GM19239 (cell line): Measurements from ENCODE around the gene GPC6.

Experiments used
- DNase-seq: peaks from one replicate; pipeline ENCODE4 v3.0.0; 2011; ENCODE audit warnings: low spot score; ENCODE audit not compliant: insufficient read length
- FAIRE-seq: peaks from 2 replicates; lab custom pipeline; 2011; peaks lifted over from hg19 to GRCh38; lab: Jason Lieb, UNC

GPC6 gene

DNA sequence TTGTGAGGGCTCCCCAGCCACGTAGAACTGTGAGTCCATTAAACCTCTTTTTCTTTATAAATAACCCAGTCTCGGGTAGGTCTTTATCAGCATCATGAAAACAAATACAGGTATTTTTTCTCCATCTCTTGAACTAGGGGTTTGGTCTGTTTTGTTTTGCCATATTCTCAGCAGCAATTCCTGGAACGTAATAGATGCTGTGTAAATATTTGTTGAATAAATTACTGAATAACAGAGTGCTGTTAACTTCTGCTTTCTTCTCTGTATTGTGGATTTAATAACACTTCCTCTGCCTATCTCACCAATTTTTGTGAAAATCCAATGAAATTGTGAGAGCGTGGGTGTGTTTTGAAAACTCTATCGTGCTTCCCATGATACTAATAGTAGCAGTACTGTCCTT lies 823.4 kb downstream of the GPC6 start:
- FAIRE-seq (no peak), DNase-seq (no peak)

DNA sequence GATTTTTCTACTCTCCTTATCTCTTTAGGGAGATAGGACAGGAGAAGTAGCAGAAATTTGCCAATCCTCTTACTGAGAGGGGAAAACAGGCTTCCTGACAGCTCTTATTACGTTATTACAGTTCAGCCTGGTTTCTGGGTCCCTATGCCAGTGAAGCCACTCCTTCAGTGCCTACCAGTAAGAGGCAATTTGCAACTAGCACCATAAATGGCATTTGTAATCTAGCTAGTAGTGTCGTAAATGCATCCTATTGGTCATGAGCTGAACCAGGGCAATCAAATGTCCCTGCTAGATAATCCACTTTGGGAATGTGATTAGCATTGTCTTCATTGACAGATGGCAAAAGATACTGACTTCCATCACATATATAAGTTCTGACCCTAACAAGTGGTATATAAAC lies 824.1 kb downstream of the GPC6 start:
- no peak for DNase-seq
- FAIRE-seq, result no peak

DNA sequence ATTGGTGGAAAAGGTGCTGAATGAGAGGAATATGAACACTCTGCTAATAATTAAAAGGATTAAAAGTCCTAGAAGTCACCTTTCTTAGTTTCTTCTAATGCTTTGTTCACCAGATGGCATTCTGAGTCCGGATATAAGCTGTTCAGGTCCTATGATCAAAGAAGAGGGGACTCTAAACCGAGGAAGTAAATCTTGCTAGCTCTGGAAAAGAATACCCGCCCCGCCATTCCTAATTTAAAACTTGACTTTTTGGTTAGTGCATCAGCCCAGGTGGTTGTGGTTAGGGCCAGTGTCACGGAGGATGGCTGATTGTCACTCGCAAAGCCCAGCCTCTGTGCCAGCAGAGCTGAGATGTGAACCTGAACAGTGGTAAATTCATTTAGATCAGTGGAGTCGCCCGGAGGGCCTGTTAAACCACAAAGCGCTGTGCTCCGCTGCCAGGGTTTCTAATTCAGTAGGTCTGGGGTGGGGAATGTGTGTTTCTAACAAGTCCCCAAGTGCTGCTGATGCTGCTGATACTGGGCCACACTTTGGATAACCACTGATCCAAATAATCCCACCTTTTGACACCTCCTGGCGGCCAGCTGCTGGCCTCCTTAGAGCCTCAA lies 827.5 kb downstream of the GPC6 start:
- DNase-seq (no peak), FAIRE-seq (no peak)

DNA sequence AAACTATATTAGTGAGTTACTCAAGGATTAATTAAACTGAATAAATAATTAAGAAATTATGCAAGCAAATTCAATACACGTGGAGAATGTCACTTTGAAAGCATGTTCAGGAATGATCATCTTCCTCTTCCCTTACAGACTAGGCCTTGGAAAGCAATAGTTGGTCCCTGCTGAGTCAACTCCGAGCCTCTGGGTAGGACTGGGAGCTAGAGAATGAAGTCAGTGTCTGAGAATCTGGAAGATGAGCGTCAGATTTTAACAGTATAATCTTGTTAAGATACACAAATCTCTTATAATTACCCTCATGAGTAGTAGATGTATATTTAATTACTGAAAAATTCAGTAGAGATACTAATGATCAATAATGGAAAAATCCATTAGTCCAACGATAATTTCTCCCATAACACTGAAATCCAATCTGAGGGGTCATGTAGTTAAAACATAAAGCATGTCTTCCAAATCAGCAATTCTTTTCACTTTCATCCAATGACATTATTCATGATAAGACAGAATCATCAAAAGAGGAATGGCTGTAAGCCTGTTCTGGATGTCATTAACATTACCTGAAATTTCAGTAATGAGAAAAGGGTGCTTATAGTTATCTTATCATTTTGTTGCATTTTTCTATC lies 829.9 kb downstream of the GPC6 start:
- FAIRE-seq (no peak), DNase-seq (no peak)

DNA sequence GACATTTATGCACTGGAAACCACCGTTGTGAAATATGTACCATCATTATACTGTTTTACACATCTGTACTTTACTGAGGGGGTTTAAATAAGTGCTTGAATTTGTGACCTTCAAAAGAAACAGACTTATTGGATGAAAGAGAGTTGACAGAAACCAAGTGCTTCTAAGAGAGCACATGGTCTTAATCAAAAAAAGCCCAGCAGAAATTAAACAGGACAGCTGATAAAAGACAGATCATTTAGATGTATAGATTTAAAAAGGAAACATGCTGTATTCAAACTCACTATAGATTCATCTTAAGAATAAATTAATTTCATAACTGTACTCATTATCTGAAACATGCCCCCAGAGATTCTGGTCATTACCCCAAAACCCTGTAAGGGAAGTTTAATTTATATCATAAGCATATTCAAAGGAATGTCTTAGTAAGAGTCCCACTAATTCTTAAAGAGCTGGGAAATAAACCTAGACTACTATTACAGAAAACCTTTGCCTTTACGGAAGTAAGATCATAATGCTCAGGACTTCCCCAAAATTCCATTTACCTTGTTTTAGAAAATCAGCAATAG lies 831.1 kb downstream of the GPC6 start:
- no peak for FAIRE-seq

DNA sequence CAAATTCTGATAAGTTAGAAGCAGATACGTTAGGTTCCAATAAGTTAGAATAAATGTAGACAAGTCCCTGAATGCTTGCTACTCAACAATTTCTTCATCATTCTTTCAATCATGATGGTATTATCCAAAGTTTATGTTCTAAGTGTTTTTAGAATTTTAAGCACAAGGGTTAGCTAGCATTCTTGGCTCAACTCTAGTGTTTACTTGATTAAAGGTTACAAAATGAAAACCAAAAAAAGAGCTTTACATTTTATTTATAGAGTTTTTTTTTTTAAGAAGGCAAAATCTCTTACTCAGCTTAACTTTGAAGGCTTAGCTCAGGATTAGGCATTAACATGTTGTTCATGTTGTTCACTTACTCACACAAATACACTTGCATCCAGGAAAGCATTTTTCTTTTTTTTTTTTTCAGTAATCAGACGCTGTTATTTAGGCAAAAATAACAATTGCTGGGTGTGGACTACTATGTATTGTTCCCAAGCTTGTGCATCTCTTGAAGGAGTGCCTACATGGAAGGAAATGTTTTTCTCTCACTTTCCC lies 832.3 kb downstream of the GPC6 start:
- FAIRE-seq (no peak), DNase-seq (no peak)

More for the DNA sequence above, 831.1 kb downstream of the GPC6 start:
- DNase-seq, result no peak

DNA sequence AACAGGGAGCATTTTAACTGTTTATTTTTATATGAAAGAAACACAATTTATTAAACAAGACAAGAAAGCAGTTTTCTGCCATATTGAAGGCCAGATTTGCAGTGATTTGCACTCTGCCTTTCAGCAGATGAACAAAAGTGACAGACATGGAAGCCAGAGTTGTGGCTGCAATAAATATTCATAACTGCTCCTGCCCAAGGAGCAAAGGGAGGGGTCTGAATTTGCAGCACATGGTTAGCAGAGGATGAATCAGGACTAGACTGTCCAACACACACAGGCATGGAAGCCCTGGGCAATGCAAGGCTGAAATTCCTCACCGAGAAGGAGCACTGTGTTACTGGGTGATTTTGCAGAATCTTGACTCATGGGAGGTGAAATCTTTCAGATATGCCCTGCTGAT lies 834.7 kb downstream of the GPC6 start:
- no peak for FAIRE-seq
- no peak for DNase-seq

DNA sequence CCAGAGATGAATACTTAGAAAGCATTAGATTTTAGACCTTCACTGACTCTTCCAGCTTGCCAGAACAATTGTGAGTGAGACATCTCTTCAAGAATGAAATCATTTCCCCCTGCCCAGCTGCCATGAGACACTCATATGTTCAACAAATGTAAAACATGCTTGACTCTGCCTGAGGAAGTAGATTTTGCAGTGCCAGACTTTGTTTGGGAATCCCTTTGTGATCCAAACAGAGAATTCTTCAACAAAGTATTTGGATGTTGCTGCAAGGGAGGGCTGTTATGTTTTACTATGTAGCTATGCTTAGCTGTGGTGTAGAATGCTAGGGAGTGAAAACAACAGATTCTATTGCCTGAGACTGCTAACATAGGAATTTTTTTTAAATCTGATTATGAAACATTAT lies 836.5 kb downstream of the GPC6 start:
- DNase-seq (no peak), FAIRE-seq (no peak)

DNA sequence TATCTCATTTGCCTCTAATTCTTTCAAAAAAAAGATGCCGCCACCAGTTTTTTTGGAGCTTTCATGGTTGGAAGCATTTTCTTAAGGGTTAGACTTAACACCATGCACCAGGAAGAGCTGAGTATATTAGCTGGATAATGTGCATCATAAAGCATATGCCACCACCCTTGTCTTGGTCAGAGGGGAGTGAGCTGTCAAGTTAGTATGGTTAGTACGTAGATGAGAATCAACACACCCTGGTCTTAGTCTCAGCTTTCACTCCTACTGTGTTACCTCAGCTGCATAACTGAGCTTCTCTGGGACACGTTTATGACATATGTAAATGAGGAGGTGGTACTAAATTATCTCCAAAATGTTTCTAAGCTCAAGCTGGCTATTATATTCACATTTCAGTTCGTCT lies 837.2 kb downstream of the GPC6 start:
- DNase-seq, result no peak
- FAIRE-seq, result no peak

DNA sequence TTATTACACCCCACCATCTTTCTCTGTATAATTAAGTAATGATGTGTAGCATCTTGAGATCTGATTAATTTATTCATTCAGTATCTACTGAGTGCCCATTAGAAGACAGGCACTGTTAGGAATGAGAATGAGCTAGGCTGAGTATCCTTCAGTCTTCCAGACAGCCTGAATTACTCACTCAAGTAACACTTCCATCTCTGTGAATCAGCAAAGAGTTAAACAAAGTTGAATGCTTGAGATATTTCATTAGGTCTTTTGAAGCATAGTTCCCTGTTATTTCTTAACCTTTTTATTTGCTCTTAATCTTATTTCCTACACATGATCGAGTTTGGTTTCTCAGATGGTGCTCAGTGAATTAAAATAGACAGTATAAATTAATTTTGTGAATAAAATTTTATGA lies 839.1 kb downstream of the GPC6 start:
- DNase-seq (no peak), FAIRE-seq (no peak)

DNA sequence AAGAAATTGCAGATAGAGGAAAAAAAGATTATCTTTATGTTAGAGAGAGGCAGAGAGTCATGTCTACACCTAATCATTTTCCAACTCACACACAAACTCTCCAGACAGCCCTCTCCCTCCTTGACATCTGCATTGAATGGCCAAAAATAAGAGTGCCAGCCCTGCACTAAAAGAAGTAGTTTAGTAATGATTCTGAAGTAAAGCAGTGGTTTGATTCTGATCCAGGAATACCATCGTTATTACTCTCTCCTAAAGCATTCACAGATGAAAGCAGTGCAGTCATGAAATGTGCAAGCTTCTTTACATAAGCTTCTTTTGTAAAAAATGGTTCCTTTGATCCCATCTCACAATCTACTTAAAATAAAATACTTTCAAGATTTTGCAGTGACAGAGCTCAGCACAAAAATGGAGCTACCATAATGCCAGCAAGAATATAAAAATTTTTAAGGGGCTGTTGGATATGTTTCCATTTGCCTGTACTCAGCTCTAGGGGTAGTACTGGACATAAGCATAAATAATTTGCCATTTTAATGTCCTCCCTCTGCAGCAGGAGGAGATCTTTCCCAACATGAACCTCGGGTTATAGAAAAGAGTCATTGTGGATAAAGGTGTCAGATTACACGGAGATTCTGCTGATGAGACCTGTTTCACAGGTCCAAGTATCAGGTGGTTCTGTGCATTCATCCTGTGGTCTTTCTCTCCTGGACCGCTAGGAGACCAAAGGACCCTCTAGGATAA lies 846.6 kb downstream of the GPC6 start:
- DNase-seq, result no peak
- FAIRE-seq, result no peak

DNA sequence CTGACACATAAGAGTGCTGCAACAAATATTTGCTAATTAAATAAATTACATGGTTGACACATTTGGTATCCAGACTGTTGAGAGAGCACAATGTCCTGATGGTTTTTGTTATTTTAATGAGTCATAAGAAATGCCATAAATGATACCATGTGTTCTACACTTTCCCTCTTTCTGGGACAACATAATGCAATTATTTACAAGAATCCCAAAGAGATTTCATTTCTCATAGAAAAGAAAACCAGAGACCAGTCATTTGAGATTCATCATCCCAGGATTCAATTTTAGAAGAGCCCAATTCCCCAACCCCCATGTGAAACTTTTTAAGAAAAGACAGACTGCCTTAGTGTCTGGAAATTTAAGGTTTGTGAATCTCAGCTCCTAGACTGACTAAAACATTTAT lies 853.3 kb downstream of the GPC6 start:
- FAIRE-seq (no peak), DNase-seq (no peak)

DNA sequence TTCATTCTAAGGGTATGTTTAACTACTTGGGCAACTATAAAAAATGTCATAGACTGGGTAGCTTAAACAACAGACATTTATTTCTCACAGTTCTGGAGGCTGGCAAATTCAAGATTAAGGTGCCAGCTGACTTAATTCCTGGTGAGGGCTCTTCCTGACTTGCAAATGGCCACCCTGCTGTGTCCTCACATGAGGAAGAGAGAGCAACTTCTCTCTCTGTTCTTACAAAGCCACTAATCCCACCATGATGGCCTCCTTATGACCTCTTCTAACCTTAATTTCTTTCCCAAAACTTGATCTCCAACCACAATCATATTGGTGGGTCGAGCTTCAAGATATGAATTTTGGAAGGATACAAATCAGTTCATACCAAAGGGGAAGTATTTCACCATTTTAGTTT lies 853.9 kb downstream of the GPC6 start:
- FAIRE-seq, result no peak
- no peak for DNase-seq

DNA sequence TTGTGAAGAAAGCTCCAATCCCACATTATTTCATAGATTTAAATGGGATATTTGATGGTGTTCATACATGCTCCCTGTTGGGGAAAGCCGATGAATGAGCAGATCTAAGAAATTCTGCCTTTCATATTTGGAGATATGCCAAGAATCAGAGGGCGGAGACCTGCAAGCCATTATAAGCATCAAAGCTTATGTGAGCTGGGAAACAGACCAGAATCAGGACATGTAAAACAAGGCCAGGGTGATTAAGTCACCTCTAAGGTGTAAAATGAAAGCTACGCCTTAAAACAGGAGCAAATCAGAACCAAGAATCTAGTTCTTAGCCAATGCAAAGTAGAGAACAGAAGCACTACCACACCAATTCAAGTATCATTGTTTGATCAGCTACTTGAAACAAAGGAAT lies 860.5 kb downstream of the GPC6 start:
- no peak for DNase-seq
- no peak for FAIRE-seq

DNA sequence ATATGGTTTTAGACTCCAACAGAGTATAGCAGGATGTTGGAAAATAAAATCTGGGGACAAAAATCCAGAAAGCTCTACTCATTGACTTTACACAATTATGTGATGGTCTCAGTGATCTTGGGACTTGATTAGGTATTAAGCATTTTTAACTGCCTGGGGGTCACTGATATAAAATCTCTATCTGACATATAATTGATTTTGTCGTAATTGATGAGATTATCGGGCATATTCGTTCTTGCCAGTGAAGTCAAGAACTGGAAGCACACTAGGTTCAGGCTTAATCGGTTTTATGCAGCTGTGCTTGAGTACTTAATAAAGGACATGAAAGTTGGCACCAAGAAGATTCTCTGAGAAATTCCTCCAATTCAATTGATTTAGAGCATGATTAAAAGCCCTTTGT lies 862.1 kb downstream of the GPC6 start:
- DNase-seq (no peak), FAIRE-seq (no peak)

DNA sequence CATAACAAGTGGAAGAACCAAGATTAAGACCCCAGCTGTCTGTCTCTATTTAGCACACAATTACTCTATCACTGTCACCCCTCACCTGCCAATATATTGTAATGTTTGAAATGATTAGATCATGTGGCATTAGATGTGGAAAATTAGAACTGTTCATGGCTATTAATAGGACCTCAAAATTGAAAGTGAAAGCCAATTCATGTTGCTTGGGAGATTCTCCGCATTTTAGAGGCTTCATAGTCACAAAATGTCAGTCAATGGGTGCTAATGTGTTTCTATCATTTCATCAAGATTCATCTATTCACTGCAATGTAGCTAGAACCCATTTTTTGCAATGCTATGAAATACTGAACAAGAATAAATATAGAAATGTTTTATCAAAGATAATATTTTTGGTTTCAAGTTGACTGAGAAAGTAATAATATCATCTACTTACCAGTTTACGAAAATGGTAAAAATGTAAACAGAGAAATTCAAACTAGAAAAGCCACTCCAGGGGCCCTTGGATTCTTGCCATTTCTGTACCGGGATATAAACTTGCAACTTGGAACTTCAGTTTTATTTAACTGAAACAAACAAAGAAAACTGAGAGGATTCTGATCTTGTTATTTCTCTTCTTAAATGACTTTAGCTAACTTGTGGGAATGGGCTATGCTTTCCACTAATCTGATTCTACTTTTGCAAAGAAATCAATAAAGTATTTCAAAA lies 864.3 kb downstream of the GPC6 start:
- no peak for DNase-seq
- no peak for FAIRE-seq

DNA sequence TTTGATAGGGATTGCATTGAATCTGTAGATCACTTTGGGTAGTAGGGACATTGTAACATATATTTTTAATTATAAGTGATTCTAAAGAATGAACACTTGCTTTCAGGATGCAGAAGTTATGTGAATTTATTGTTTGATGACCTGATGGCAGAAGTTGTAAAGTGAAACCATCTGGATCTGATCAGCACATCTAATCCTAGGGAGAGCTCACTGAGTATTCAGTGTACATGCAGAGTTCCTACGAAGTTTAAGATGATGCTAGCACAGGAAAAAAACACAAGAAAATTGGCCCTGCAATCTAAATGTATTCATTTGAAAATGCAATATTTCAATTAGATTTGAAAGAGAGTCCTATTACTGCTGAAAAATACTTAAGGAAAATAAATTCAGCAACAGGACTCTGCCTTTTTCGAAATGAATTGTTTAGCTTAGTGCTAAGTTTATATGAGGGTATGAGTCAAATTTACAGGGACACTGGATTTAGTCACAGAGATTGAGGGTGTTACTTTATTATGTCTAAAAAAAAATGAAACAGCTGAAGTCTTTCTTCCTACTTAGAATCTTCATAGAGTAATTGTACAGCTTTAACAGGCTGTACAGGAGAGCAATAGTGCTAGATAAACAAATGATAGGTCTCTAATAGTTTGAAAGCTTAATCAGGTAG lies 867.2 kb downstream of the GPC6 start:
- DNase-seq (no peak), FAIRE-seq (no peak)

DNA sequence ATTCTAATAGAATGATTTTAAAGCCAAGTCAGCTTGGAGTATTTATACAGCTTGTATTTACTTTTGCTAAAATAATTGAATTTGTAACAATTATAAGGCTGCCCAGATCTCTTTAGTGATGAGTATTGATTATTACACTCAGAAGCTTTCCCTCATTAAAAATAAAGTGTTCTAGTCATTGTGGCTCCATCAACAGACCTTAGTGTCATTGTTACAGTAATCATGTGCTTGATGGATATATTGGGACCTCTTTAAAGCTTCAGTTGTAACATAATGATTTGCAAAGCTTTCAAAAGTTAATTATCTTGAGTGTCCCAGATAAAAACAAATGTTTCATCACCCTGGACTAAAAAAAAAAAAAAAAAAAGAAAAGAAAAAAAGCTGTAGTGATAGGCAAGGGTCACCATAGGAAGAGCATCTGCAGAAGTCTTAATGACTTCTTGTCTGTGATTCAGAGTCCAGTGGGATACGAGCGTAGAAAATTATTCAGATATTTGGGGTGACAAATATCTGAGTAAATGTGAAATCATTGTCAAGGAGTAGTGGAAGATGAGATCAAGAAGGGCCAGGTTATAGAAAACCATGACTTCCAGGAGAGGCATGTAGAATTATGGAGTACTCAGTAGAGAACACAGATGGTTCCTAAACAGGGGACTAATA lies 883.2 kb downstream of the GPC6 start:
- DNase-seq, result no peak
- no peak for FAIRE-seq

DNA sequence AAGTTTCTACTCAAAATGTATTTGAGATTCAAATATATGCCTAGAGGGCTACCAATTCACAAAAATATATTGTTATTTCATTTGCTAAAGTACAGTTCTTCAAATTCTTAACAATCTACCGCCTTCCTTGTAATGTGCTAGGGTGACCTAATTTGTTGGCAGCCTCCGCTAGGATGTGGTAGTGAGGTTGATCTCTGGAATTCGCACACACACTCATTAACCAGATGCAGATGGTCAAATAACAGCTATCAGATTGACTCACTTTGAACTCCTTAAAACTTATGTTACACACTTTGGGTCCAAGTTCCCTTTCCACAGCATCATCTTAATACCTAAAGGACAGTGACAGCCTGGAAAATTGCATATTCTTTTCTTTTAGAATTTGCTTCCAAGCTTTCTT lies 885.6 kb downstream of the GPC6 start:
- FAIRE-seq, result no peak
- no peak for DNase-seq

DNA sequence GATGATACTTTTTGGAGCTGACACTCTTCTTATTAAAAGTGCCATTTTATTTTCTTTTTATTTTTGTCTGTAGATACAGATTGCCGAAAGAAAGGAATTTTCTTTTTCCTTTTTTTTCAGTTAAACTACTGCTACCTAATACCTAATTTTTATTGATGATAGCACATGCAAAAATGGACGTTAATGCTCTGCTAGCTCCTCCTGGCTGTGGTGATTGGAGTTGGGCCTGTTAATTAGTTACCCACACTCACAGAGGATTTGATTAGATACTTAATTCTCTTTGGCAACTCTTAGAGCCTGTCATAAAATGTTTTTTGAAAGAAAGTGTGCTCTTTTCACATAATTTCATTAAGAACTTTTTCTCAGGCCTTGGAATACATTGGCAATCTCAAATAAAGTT lies 886.1 kb downstream of the GPC6 start:
- FAIRE-seq (no peak), DNase-seq (no peak)
